ENCODE results near the gene NLRP3.

DNA sequence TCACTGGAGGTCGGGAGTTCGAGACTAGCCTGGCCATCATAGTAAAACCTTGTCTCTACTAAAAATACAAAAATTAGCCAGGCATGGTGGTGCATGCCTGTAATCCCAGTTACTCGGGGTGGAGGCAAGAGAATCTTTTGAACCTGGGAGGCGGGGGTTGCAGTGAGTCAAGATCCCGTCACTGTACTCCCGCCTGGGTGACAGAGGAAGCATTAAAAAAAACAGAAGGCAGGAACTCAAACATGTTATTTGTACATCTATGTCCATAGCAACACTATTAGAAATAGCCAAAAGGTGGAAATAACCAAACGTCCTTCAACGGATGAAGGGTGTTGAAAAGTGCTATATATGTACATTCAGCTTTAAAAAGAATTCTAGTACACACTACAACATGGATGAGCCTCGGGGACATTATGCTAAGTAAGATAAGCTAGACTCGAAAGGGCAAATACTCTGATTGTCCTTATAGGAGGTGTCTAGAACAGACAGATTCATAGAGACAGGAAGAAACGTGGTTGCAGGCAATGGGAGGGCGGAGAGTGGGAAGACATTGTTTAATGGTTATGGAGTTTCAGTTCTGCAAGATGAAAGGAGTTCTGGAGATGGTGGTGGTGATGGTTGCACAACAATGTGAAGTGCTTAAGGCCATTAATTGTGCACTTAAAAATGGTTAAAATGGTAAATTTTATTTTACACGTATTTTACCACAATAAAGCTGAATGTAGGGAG is 19.2 kb downstream of the NLRP3 start:
- TF ChIP-seq, protein P1, sequence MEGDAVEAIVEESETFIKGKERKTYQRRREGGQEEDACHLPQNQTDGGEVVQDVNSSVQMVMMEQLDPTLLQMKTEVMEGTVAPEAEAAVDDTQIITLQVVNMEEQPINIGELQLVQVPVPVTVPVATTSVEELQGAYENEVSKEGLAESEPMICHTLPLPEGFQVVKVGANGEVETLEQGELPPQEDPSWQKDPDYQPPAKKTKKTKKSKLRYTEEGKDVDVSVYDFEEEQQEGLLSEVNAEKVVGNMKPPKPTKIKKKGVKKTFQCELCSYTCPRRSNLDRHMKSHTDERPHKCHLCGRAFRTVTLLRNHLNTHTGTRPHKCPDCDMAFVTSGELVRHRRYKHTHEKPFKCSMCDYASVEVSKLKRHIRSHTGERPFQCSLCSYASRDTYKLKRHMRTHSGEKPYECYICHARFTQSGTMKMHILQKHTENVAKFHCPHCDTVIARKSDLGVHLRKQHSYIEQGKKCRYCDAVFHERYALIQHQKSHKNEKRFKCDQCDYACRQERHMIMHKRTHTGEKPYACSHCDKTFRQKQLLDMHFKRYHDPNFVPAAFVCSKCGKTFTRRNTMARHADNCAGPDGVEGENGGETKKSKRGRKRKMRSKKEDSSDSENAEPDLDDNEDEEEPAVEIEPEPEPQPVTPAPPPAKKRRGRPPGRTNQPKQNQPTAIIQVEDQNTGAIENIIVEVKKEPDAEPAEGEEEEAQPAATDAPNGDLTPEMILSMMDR (IDR thresholded peaks at IDR 0.05; ENCODE audit: low read depth, low read length, poor library complexity, severe bottlenecking), result no peak
- no peak for TF ChIP-seq EZH2phosphoT487 (IDR thresholded peaks at IDR 0.05; ENCODE audit: borderline replicate concordance, low read length)
